ENCODE measurements around the gene TWIST1.

DNA sequence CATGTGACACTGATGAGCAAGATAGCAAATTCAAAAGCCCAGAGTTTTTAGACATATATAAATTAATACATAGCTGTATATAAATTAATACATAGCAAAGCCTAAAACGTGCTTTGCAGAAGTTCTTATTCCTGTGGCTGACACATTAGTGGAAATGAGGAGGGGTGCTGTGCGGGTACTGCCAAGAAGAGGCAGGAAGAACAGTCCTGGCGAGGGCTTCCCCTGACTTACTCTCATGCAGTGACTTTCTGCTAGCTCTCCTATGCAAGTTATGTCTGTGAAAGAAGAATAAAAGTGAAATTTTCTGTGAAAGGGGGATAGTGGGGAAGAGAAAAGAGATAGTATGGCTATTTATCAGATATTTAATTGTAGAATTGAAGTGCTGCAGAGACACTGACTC is 27.6 kb downstream of the TWIST1 start:
- TF ChIP-seq CTCF (IDR thresholded peaks at IDR 0.05; ENCODE audit: borderline replicate concordance, extremely low read depth, low read length, poor library complexity, severe bottlenecking) (no peak), EZH2 (IDR thresholded peaks at IDR 0.05; ENCODE audit: borderline replicate concordance, low read depth, low read length, severe bottlenecking) (no peak)
